ENCODE measurements around the gene TFDP2.

GRCh38 chr3:142047021-142047369, 102.3 kb downstream of the TFDP2 start:
- TF ChIP-seq CTCF (IDR thresholded peaks at IDR 0.05): no peak
- TF ChIP-seq POLR2A (IDR thresholded peaks at IDR 0.05): no peak
